GM18499 (cell line): ENCODE measurements around the gene ZCCHC18.
"Not testable (repeated sequence)": the region's sequence is repeated elsewhere in the genome, so short reads cannot be mapped to it uniquely, and the experiment has no call there.

Experiments
- ATAC-seq: cut with Tn5 transposase; IDR thresholded peaks from one replicate; pipeline ENCODE4 v1.9.1; 2021; ENCODE audit warnings: moderate number of reproducible peaks; ENCODE audit not compliant: insufficient read depth, unreplicated experiment

The ZCCHC18 gene

GRCh38 chrX:104112326-104112951 is at the start of gene ZCCHC18:
Gene ZCCHC18, plus strand, starts transcription at chrX:104112523. Its CDS starts 1,589 bp downstream, at chrX:104114112.
- peak; percentile 52 for ATAC-seq

GRCh38 chrX:104062636-104063035 is 49.7 kb upstream of the ZCCHC18 start:
- not testable (repeated sequence) for ATAC-seq

- not testable (repeated sequence) for ATAC-seq
Observed at GRCh38 chrX:104075778-104076445, 36.4 kb upstream of the ZCCHC18 start, which contains the start of gene TMSB15C. Gene TMSB15C, minus strand, starts transcription at chrX:104076236.

GRCh38 chrX:104077854-104078253 is 34.5 kb upstream of the ZCCHC18 start:
- ATAC-seq = not testable (repeated sequence)

- no peak for ATAC-seq
Observed at GRCh38 chrX:104084063-104084462, 28.3 kb upstream of the ZCCHC18 start.

- no peak for ATAC-seq
Observed at GRCh38 chrX:104084534-104085277, 27.6 kb upstream of the ZCCHC18 start.

- ATAC-seq = no peak
Observed at GRCh38 chrX:104085477-104085876, 26.8 kb upstream of the ZCCHC18 start.

- ATAC-seq = no peak
Observed at GRCh38 chrX:104085919-104086318, 26.4 kb upstream of the ZCCHC18 start.

GRCh38 chrX:104098151-104098808 is 14.0 kb upstream of the ZCCHC18 start:
- peak; percentile 80 for ATAC-seq

GRCh38 chrX:104098919-104099318 is 13.4 kb upstream of the ZCCHC18 start:
- no peak for ATAC-seq

GRCh38 chrX:104104676-104105075 is 7.6 kb upstream of the ZCCHC18 start:
- ATAC-seq = no peak

- ATAC-seq = no peak
Observed at GRCh38 chrX:104105330-104106262, 6.7 kb upstream of the ZCCHC18 start.

GRCh38 chrX:104108955-104109354 is 3.4 kb upstream of the ZCCHC18 start:
- ATAC-seq = no peak

- ATAC-seq = peak; percentile 47
Observed at GRCh38 chrX:104110491-104111240, 1.7 kb upstream of the ZCCHC18 start.

- no peak for ATAC-seq
Observed at GRCh38 chrX:104113222-104113965, 1.1 kb downstream of the ZCCHC18 start.

- ATAC-seq = no peak
Observed at GRCh38 chrX:104117759-104118158, 5.4 kb downstream of the ZCCHC18 start.

GRCh38 chrX:104118765-104119164 is 6.4 kb downstream of the ZCCHC18 start:
- ATAC-seq = no peak

GRCh38 chrX:104122829-104123228 is 10.5 kb downstream of the ZCCHC18 start:
- no peak for ATAC-seq
